ENCODE results near the gene DCTN5.

GRCh38 chr16:23700093-23700492 lies 58.8 kb downstream of the DCTN5 start:
- TF ChIP-seq CTCF (IDR thresholded peaks at IDR 0.05), result no peak
- no peak for TF ChIP-seq EP300 (IDR thresholded peaks at IDR 0.05)
- no peak for TF ChIP-seq POLR2AphosphoS5 (IDR thresholded peaks at IDR 0.05)
- no peak for TF ChIP-seq POLR2A (IDR thresholded peaks at IDR 0.05)
